Suprapubic skin (tissue), 4 donors: ENCODE data around the gene CYP3A4.

Experiments
- EP300 ChIP-seq: sonication (generic); formaldehyde crosslinking; IDR thresholded peaks from one replicate; pipeline ENCODE4 v1.6.1; 2017; ENCODE audit warnings: antibody characterized with exemption
- POLR2A ChIP-seq, 2 donors: fragments of 450-650 bp; IDR thresholded peaks; one replicate each; pipeline ENCODE4 v1.6.1; 2017; ENCODE audit warnings: antibody characterized with exemption in 2 of 2, mild to moderate bottlenecking in 2 of 2, moderate library complexity in 2 of 2
- POLR2AphosphoS5 ChIP-seq, 3 donors: sonication (generic); formaldehyde crosslinking; IDR thresholded peaks; one replicate each; pipeline ENCODE4 v1.6.1; 2017; ENCODE audit warnings: antibody characterized with exemption in 3 of 3
- TF ChIP-seq, protein P1 (sequence below), 2 donors: fragments of 200-600 bp in 1 of 2; fragments of 450-650 bp in 1 of 2; sonication (generic) in 1 of 2; IDR thresholded peaks; one replicate each; pipeline ENCODE4 v1.5.1; 2016 to 2019; ENCODE audit warnings: antibody characterized with exemption in 2 of 2, mild to moderate bottlenecking in 1 of 2, moderate library complexity in 1 of 2

DNA sequence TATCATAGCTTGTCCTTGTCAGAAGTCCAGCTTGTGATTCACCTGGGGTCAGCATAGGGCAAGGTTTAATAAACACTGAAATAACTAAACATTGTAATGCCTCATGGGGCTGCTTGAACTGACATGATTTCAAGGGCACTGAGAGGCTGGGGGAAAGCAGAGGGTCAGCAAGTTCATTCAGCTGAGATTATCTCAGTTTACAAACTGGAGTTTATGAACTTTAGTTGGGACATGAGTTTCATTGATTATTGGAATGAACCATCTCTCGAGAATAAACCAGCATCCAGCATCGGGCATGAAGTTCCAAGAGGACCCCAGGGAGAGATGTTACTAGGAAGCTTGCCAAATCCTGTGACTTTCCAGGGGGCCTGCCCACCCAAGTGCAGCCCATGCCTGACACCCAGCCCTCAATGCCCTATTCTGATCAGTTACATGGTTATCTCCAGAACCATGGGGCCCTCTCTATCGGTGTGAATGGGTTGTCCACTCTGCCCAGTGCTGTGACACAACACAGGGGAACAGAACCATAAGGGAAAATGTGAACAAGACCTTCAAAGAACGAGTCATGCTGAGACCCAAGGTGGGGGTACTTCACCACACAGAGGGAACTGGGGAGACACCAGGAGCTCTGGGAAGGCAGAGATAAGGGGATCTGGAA lies 41.1 kb downstream of the CYP3A4 start:
- TF ChIP-seq POLR2A (IDR thresholded peaks at IDR 0.05) (no peak), POLR2AphosphoS5 (IDR thresholded peaks at IDR 0.05) (no peak), EP300 (no peak)
- TF ChIP-seq, protein P1, sequence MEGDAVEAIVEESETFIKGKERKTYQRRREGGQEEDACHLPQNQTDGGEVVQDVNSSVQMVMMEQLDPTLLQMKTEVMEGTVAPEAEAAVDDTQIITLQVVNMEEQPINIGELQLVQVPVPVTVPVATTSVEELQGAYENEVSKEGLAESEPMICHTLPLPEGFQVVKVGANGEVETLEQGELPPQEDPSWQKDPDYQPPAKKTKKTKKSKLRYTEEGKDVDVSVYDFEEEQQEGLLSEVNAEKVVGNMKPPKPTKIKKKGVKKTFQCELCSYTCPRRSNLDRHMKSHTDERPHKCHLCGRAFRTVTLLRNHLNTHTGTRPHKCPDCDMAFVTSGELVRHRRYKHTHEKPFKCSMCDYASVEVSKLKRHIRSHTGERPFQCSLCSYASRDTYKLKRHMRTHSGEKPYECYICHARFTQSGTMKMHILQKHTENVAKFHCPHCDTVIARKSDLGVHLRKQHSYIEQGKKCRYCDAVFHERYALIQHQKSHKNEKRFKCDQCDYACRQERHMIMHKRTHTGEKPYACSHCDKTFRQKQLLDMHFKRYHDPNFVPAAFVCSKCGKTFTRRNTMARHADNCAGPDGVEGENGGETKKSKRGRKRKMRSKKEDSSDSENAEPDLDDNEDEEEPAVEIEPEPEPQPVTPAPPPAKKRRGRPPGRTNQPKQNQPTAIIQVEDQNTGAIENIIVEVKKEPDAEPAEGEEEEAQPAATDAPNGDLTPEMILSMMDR (IDR thresholded peaks at IDR 0.05): no peak
